B cell (primary cell): Measurements from ENCODE around the gene CUL3. TPM values are rescaled to one million over a fixed set of nuclear protein-coding genes. Genes with fewer than 3 reads are reported as not detected.
A peak's percentile ranks its signal among the peaks of the same experiment; 100 is the strongest.

Experiments used
- ATAC-seq: fragments of 200-7000 bp; cut with Tn5 transposase; one replicate; pipeline ENCODE4 v1.10.0; 2021; ENCODE audit warnings: low read depth, mild to moderate bottlenecking, moderate number of reproducible peaks, moderate library complexity
- CTCF ChIA-PET: fragments of 350-600 bp; sonication (Branson Sonifier 250); formaldehyde crosslinking; loops from one replicate; lab custom pipeline; 2021; ENCODE audit warnings: antibody characterized with exemption, inconsistent platforms; lab: Charles Lee
- POLR2A ChIA-PET: fragments of 350-600 bp; sonication (Branson Sonifier 250); formaldehyde crosslinking; loops from one replicate; lab custom pipeline; 2021; ENCODE audit warnings: antibody characterized with exemption; lab: Charles Lee
- DNase-seq: peaks from one replicate; pipeline ENCODE4 v3.0.0; 2013
- H2AFZ ChIP-seq: 2 replicates; pipeline ENCODE4 v1.6.1; 2012; ENCODE audit warnings: mild to moderate bottlenecking, low read depth, low read length; ENCODE audit not compliant: insufficient read depth, poor library complexity, severe bottlenecking
- H3K27ac ChIP-seq, 2 donors: 1 replicate in 1 of 2; 2 replicates in 1 of 2; pipeline ENCODE4 v1.5.1; 2012 to 2013; ENCODE audit warnings: low read length in 2 of 2, mild to moderate bottlenecking in 2 of 2, moderate library complexity in 1 of 2
- H3K27me3 ChIP-seq, 4 experiments: fragments of 200-600 bp in 1 of 4; sonication (generic) in 1 of 4; replicated peaks in 1 of 4; 1 replicate in 2 of 4; 2 replicates in 2 of 4; pipeline versions ENCODE4 v1.6.1 to v1.7.0; 2013 to 2016; ENCODE audit warnings: low read length in 3 of 4, mild to moderate bottlenecking in 2 of 4, mixed read lengths in 1 of 4, moderate library complexity in 1 of 4; ENCODE audit not compliant: insufficient read depth in 4 of 4, control insufficient read depth in 3 of 4; ENCODE audit errors: control extremely low read depth in 1 of 4
- H3K36me3 ChIP-seq, 2 experiments: replicated peaks in 1 of 2; 1 replicate in 1 of 2; 2 replicates in 1 of 2; pipeline versions ENCODE4 v1.6.1 to v1.7.1; 2013; ENCODE audit warnings: low read length in 1 of 2; ENCODE audit not compliant: insufficient read depth in 2 of 2, control insufficient read depth in 1 of 2; ENCODE audit errors: control extremely low read depth in 1 of 2, extremely low read depth in 1 of 2
- H3K4me1 ChIP-seq, 2 donors: fragments of 200-600 bp in 1 of 2; sonication (generic) in 1 of 2; 1 replicate in 1 of 2; 2 replicates in 1 of 2; pipeline versions ENCODE4 v1.5.1 to v1.6.1; 2013 to 2017; ENCODE audit warnings: low read length in 2 of 2; ENCODE audit not compliant: control insufficient read depth in 2 of 2, insufficient read depth in 2 of 2
- H3K4me2 ChIP-seq: replicated peaks from 2 replicates; pipeline ENCODE3; 2012; ENCODE audit warnings: mild to moderate bottlenecking, low read depth, low read length; ENCODE audit not compliant: poor library complexity, severe bottlenecking
- H3K4me3 ChIP-seq, 5 experiments: fragments of 200-600 bp in 1 of 5; sonication (generic) in 1 of 5; 1 replicate in 3 of 5; 2 replicates in 2 of 5; pipeline versions ENCODE4 v1.5.1 to v1.7.0; 2011 to 2016; ENCODE audit warnings: low read length in 4 of 5, mild to moderate bottlenecking in 4 of 5, low read depth in 2 of 5, control low read depth in 1 of 5, moderate library complexity in 1 of 5; ENCODE audit not compliant: insufficient read depth in 1 of 5; ENCODE audit errors: control extremely low read depth in 1 of 5, extremely low read depth in 1 of 5
- H3K79me2 ChIP-seq: fragments of 200-600 bp; sonication (generic); one replicate; pipeline ENCODE4 v1.6.0; 2016; ENCODE audit warnings: low read length; ENCODE audit not compliant: control insufficient read depth, insufficient read depth
- H3K9ac ChIP-seq: fragments of 200-600 bp; sonication (generic); 2 replicates; pipeline ENCODE4 v1.6.1; 2017; ENCODE audit warnings: mild to moderate bottlenecking, low read length, moderate library complexity
- H3K9me3 ChIP-seq, 3 donors: one replicate each; pipeline versions ENCODE4 v1.6.1 to v1.7.1; 2013; ENCODE audit warnings: low read length in 2 of 3; ENCODE audit not compliant: control insufficient read depth in 2 of 3, insufficient read depth in 1 of 3; ENCODE audit errors: control extremely low read depth in 1 of 3
- H4K20me1 ChIP-seq: 2 replicates; pipeline ENCODE4 v1.6.0; 2012; ENCODE audit warnings: mild to moderate bottlenecking, low read length; ENCODE audit not compliant: insufficient read depth, control insufficient read depth, poor library complexity, severe bottlenecking
- H3K27ac Mint-ChIP-seq: one replicate; pipeline ENCODE4 v1.8.0; 2021; ENCODE audit warnings: mixed read lengths
- H3K27me3 Mint-ChIP-seq: one replicate; pipeline ENCODE4 v1.8.0; 2021; ENCODE audit warnings: mixed read lengths
- H3K4me1 Mint-ChIP-seq: one replicate; pipeline ENCODE4 v1.8.0; 2021; ENCODE audit warnings: mixed read lengths
- H3K4me3 Mint-ChIP-seq: one replicate; pipeline ENCODE4 v1.8.0; 2021; ENCODE audit warnings: mixed read lengths
- H3K9me3 Mint-ChIP-seq: one replicate; pipeline ENCODE4 v1.8.0; 2022; ENCODE audit warnings: mixed read lengths; ENCODE audit not compliant: insufficient read depth
- EZH2 ChIP-seq: IDR thresholded peaks from 2 replicates; pipeline ENCODE4 v1.6.1; 2012; ENCODE audit warnings: borderline replicate concordance, low read depth, mild to moderate bottlenecking, moderate library complexity, low read length; ENCODE audit not compliant: insufficient read depth, poor library complexity, severe bottlenecking
- WGBS: methylation state at CpG from one replicate; pipeline ENCODE4 v1.1.5; 2013; ENCODE audit warnings: missing lambda C conversion rate; ENCODE audit not compliant: insufficient coverage; 5-methylcytosine and 5-hydroxymethylcytosine counted together
- intact Hi-C: fragments of 100-400 bp; cut with micrococcal nuclease; formaldehyde crosslinking; loops from one replicate; pipeline ENCODE4 v1.10.0; 2022
- polyA plus RNA-seq: library from polyadenylated mRNA; depleted of rRNA; stranded (reverse); fragments of >200 nt; gene quantifications from 2 replicates; pipeline ENCODE4 v1.2.3, GENCODE V29; 2012
- total RNA-seq, 2 donors: library from RNA; stranded (reverse); fragments of 120-200 nt in 1 of 2; gene quantifications; 1 replicate in 1 of 2; 2 replicates in 1 of 2; pipeline versions ENCODE4 v1.2.3 to v1.2.4, GENCODE V29; 2013 to 2022
- TF ChIP-seq, protein P1 (sequence below): fragments of 200-600 bp; IDR thresholded peaks from one replicate; pipeline ENCODE4 v1.8.0; 2022; ENCODE audit warnings: antibody characterized with exemption, mild to moderate bottlenecking

The CUL3 gene
- total and polyA plus RNA-seq, 2 donors (not counting 1 experiment from before 2014, with no cell fraction given) = 31.1 to 138 TPM

DNA sequence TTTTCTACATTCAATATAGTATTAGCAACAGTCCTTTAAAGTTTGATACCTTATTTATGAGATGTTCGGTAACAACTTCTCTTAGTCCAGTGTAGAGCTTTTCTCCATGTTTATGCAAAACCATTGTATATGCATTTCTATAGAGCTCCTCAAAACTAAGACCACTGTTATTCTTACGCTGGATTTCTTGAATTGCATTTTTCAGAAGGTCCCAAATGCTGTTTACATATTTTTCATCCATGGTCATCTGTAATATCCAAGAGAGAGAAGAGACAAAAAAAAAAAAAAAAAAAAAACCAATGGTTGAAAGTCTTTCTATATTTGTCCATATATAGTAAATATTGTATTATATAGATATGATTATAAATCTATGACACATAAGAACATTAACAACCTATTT, 27.6 kb downstream of the CUL3 start:
- TF ChIP-seq, protein P1, sequence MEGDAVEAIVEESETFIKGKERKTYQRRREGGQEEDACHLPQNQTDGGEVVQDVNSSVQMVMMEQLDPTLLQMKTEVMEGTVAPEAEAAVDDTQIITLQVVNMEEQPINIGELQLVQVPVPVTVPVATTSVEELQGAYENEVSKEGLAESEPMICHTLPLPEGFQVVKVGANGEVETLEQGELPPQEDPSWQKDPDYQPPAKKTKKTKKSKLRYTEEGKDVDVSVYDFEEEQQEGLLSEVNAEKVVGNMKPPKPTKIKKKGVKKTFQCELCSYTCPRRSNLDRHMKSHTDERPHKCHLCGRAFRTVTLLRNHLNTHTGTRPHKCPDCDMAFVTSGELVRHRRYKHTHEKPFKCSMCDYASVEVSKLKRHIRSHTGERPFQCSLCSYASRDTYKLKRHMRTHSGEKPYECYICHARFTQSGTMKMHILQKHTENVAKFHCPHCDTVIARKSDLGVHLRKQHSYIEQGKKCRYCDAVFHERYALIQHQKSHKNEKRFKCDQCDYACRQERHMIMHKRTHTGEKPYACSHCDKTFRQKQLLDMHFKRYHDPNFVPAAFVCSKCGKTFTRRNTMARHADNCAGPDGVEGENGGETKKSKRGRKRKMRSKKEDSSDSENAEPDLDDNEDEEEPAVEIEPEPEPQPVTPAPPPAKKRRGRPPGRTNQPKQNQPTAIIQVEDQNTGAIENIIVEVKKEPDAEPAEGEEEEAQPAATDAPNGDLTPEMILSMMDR = no peak
- TF ChIP-seq EZH2 = no peak
- no peaks in the 10 kb centered on the region for H3K9me3 Mint-ChIP-seq
- H3K27ac Mint-ChIP-seq = no peak overlapping the region
- DNase-seq = no peak
- Histone ChIP-seq H3K9ac (no peak overlapping the region), H3K79me2 (peaks cover 95% of the 10 kb centered on the region), H3K4me2 (no peak overlapping the region), H3K27ac (no peak overlapping the region), H3K4me3 (no peak overlapping the region), H3K9me3 (no peaks in the 10 kb centered on the region), H2AFZ (no peak overlapping the region), H3K36me3 (peaks cover 10 to 19% of the 10 kb centered on the region in 2 experiments), H4K20me1 (peaks cover 76% of the 10 kb centered on the region), H3K4me1 (peaks cover 19 to 23% of the 10 kb centered on the region in 2 donors), H3K27me3 (no peaks in the 10 kb centered on the region)
- H3K4me3 Mint-ChIP-seq = no peak overlapping the region
- no peak for ATAC-seq
- intact Hi-C loops = no loop called here
- no CpG with 5 or more reads among the region's 2 CpGs for WGBS
- H3K27me3 Mint-ChIP-seq = no peaks in the 10 kb centered on the region
- CTCF ChIA-PET = interaction anchor here (0.5 kb wide), 1 partner anchor 11 kb away, joined by 3 read pairs; no protein-coding TSS in a partner anchor
- POLR2A ChIA-PET = no interaction called here
- peaks cover 32% of the 10 kb centered on the region for H3K4me1 Mint-ChIP-seq

DNA sequence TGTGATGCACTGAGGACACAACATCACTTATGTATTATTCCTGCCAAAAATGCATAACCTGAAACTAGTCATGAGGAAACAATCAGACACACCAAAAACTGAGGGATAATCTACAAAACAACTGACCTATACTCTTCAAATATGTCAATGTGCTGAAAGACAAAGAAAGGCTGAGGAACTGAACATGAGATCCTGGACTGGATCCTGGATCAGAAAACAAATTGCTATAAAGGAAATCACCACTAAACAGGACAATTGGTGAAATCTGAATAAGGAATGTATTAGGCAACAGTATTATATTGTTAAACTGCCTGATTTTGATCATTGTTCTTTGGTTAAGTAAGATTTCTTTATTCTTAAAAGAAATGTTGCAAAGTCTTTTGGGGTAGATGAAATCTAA, 28.8 kb downstream of the CUL3 start:
- ATAC-seq = no peak
- Histone ChIP-seq H3K27me3 (no peaks in the 10 kb centered on the region), H3K4me3 (no peak overlapping the region), H3K27ac (peak overlapping the region in 1 of 2 donors; percentile 5), H3K36me3 (peaks cover 10 to 19% of the 10 kb centered on the region in 2 experiments), H4K20me1 (peaks cover 76% of the 10 kb centered on the region), H3K79me2 (peaks cover 95% of the 10 kb centered on the region), H2AFZ (no peak overlapping the region), H3K9ac (no peak overlapping the region), H3K9me3 (no peaks in the 10 kb centered on the region), H3K4me2 (no peak overlapping the region), H3K4me1 (peaks cover 7 to 13% of the 10 kb centered on the region in 2 donors)
- H3K27ac Mint-ChIP-seq = no peak overlapping the region
- DNase-seq = no peak
- no peak overlapping the region for H3K4me3 Mint-ChIP-seq
- TF ChIP-seq, protein P1 = no peak
- TF ChIP-seq EZH2 = no peak
- intact Hi-C loops = no loop called here
- H3K27me3 Mint-ChIP-seq = no peaks in the 10 kb centered on the region
- ChIA-PET POLR2A (no interaction called here), CTCF (no interaction called here)
- peaks cover 39% of the 10 kb centered on the region for H3K4me1 Mint-ChIP-seq
- H3K9me3 Mint-ChIP-seq = no peaks in the 10 kb centered on the region
